ENCODE results near the gene ARL6.

DNA sequence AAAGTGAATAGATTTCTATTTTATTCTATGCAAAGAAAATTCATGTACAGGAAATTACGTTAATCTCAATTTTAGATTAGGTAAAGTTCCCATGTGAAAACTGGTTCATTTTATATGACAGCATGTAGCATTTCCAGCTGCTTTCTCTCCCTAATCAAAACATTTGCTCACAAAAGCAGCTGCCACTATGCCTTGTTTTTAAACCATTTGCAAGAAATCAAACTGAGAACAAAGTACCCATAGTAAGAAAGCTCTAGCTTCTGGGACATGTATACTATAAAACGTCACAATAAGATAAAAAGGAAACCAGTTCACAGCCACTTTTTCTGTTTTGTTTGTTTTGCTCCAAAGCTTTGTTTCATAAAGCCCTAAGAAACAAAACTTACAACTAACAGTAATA lies 52.3 kb downstream of the ARL6 start:
- TF ChIP-seq POLR2AphosphoS5 (IDR thresholded peaks at IDR 0.05; ENCODE audit: borderline replicate concordance, low read depth, low read length) (no peak), FOXP2 (optimal IDR thresholded peaks at IDR 0.05; ENCODE audit: control extremely low read depth, extremely low read length, insufficient read depth) (no peak), EZH2 (IDR thresholded peaks at IDR 0.05) (no peak)
